ENCODE data around the gene THRB.

The THRB gene

GRCh38 chr3:24185738-24186384, 308.8 kb downstream of the THRB start:
- H3K27ac Mint-ChIP-seq = no peak overlapping the region
- H3K4me1 Mint-ChIP-seq = no peaks in the 10 kb centered on the region
- peak; percentile 41 for DNase-seq
- H3K4me3 Mint-ChIP-seq = no peak overlapping the region
- no peaks in the 10 kb centered on the region for H3K36me3 Mint-ChIP-seq (ENCODE audit: low read depth)
- peaks cover 4% of the 10 kb centered on the region for H3K27me3 Mint-ChIP-seq (ENCODE audit: low read depth, poor library complexity)
- H3K9me3 Mint-ChIP-seq = no peaks in the 10 kb centered on the region
- peak; percentile 64 for TF ChIP-seq CTCF (IDR thresholded peaks at IDR 0.05)

- DNase-seq = no peak
- Mint-ChIP-seq H3K4me3 (no peak overlapping the region), H3K27ac (no peak overlapping the region)
Measured at GRCh38 chr3:24184528-24185176, 310.0 kb downstream of the THRB start.

GRCh38 chr3:24182756-24183155, 311.9 kb downstream of the THRB start:
- DNase-seq = no peak
- Mint-ChIP-seq H3K4me1 (no peaks in the 10 kb centered on the region), H3K27ac (no peak overlapping the region), H3K4me3 (no peak overlapping the region), H3K9me3 (no peaks in the 10 kb centered on the region), H3K36me3 (ENCODE audit: low read depth) (no peaks in the 10 kb centered on the region), H3K27me3 (ENCODE audit: low read depth, poor library complexity) (peaks cover 4% of the 10 kb centered on the region)
- TF ChIP-seq CTCF (IDR thresholded peaks at IDR 0.05) = no peak

More at GRCh38 chr3:24184528-24185176, 310.0 kb downstream of the THRB start:
- H3K36me3 Mint-ChIP-seq (ENCODE audit: low read depth) = no peaks in the 10 kb centered on the region
- H3K4me1 Mint-ChIP-seq = no peaks in the 10 kb centered on the region
- TF ChIP-seq CTCF (IDR thresholded peaks at IDR 0.05) = no peak
- H3K27me3 Mint-ChIP-seq (ENCODE audit: low read depth, poor library complexity) = peaks cover 4% of the 10 kb centered on the region
- no peaks in the 10 kb centered on the region for H3K9me3 Mint-ChIP-seq

GRCh38 chr3:24181256-24181655, 313.4 kb downstream of the THRB start:
- Mint-ChIP-seq H3K4me3 (no peak overlapping the region), H3K27me3 (ENCODE audit: low read depth, poor library complexity) (peaks cover 4% of the 10 kb centered on the region), H3K36me3 (ENCODE audit: low read depth) (no peaks in the 10 kb centered on the region), H3K9me3 (no peaks in the 10 kb centered on the region), H3K4me1 (no peaks in the 10 kb centered on the region), H3K27ac (no peak overlapping the region)
- TF ChIP-seq CTCF (IDR thresholded peaks at IDR 0.05) = no peak
- no peak for DNase-seq

- Mint-ChIP-seq H3K9me3 (no peaks in the 10 kb centered on the region), H3K36me3 (ENCODE audit: low read depth) (no peaks in the 10 kb centered on the region), H3K4me3 (no peak overlapping the region), H3K4me1 (no peaks in the 10 kb centered on the region), H3K27me3 (ENCODE audit: low read depth, poor library complexity) (peaks cover 4% of the 10 kb centered on the region), H3K27ac (no peak overlapping the region)
- DNase-seq = no peak
- TF ChIP-seq CTCF (IDR thresholded peaks at IDR 0.05) = no peak
Measured at GRCh38 chr3:24180616-24181015, 314.0 kb downstream of the THRB start.

- Mint-ChIP-seq H3K4me3 (no peak overlapping the region), H3K27ac (no peak overlapping the region), H3K4me1 (no peaks in the 10 kb centered on the region), H3K9me3 (no peaks in the 10 kb centered on the region), H3K27me3 (ENCODE audit: low read depth, poor library complexity) (peaks cover 4% of the 10 kb centered on the region), H3K36me3 (ENCODE audit: low read depth) (no peaks in the 10 kb centered on the region)
- no peak for DNase-seq
- no peak for TF ChIP-seq CTCF (IDR thresholded peaks at IDR 0.05)
Measured at GRCh38 chr3:24177201-24177600, 317.4 kb downstream of the THRB start.
